GM18907 (cell line): ENCODE data around the gene FGF19.
"Not testable (repeated sequence)": the region's sequence is repeated elsewhere in the genome, so short reads cannot be mapped to it uniquely, and the experiment has no call there.

Source experiments
- ATAC-seq: cut with Tn5 transposase; IDR thresholded peaks from one replicate; pipeline ENCODE4 v1.9.1; 2021; ENCODE audit warnings: mild to moderate bottlenecking, moderate library complexity; ENCODE audit not compliant: unreplicated experiment

Gene FGF19

GRCh38 chr11:69697469-69697843 lies 6.4 kb downstream of the FGF19 start:
- no peak for ATAC-seq

- no peak for ATAC-seq
These were observed 6.9 kb downstream of the FGF19 start for GRCh38 chr11:69696749-69697468.

- ATAC-seq: not testable (repeated sequence)
These were observed 7.8 kb downstream of the FGF19 start for GRCh38 chr11:69695995-69696394.

GRCh38 chr11:69695581-69695980 lies 8.2 kb downstream of the FGF19 start:
- no peak for ATAC-seq

GRCh38 chr11:69694781-69695180 lies 9.0 kb downstream of the FGF19 start:
- no peak for ATAC-seq

- ATAC-seq: no peak
These were observed 11.4 kb downstream of the FGF19 start for GRCh38 chr11:69692422-69692821.

- ATAC-seq: no peak
These were observed 12.4 kb downstream of the FGF19 start for GRCh38 chr11:69691463-69691862.

GRCh38 chr11:69689484-69690319 lies 14.1 kb downstream of the FGF19 start:
- no peak for ATAC-seq

GRCh38 chr11:69687969-69688771 lies 15.7 kb downstream of the FGF19 start:
- not testable (repeated sequence) for ATAC-seq

GRCh38 chr11:69686856-69687255 lies 17.0 kb downstream of the FGF19 start:
- ATAC-seq: no peak

- no peak for ATAC-seq
These were observed 17.4 kb downstream of the FGF19 start for GRCh38 chr11:69686452-69686851.

GRCh38 chr11:69685348-69685747 lies 18.5 kb downstream of the FGF19 start:
- ATAC-seq: no peak

GRCh38 chr11:69684651-69685050 lies 19.2 kb downstream of the FGF19 start:
- ATAC-seq: no peak

- ATAC-seq: no peak
These were observed 20.0 kb downstream of the FGF19 start for GRCh38 chr11:69683764-69684333.

- no peak for ATAC-seq
These were observed 21.0 kb downstream of the FGF19 start for GRCh38 chr11:69682681-69683326.

GRCh38 chr11:69682221-69682620 lies 21.6 kb downstream of the FGF19 start:
- ATAC-seq: no peak

- ATAC-seq: no peak
These were observed 23.1 kb downstream of the FGF19 start for GRCh38 chr11:69680688-69681087.

- ATAC-seq: no peak
These were observed 26.1 kb downstream of the FGF19 start for GRCh38 chr11:69677749-69678148.

GRCh38 chr11:69674886-69675714 lies 28.7 kb downstream of the FGF19 start, which contains the start of gene LTO1:
Gene LTO1 (minus strand): TSS chr11:69675353. CDS start chr11:69675239, 114 bp downstream.
- ATAC-seq: peak; percentile 81
